Erythroblast (primary cell): ENCODE measurements around the gene ZFP1.

Experiments
- DNase-seq, 2 experiments: peaks; one replicate each; lab custom pipeline; 2025; lab: John Stamatoyannopoulos, UW
- GATA1 ChIP-seq: IDR thresholded peaks from 2 replicates; pipeline ENCODE4 v1.6.1; 2011; ENCODE audit warnings: low read depth, mild to moderate bottlenecking, control low read depth, low read length, moderate library complexity
- POLR2A ChIP-seq: IDR thresholded peaks from 2 replicates; pipeline ENCODE4 v1.6.1; 2011; ENCODE audit warnings: mild to moderate bottlenecking, low read length

Gene ZFP1

DNA sequence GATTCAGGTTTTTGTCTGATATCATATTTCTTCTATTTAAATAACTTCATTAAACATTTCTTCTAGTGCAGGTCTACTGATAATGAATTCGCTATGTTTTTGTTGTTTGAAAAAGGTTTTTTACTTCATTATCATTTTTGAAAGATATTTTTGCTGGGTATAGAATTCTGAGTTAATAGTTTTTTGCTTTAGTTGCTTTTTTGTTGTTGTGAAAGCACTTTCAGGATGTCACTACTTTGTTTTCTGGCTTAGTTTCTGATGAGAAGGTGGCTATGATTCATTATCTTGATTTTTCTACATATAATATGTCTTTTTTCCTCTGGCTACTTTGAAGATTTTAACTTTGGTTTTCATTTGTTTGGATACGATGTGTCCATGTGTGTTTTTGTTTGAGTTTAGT, 3.5 kb downstream of the ZFP1 start:
- TF ChIP-seq GATA1, result no peak
- TF ChIP-seq POLR2A, result no peak
- no peak for DNase-seq

DNA sequence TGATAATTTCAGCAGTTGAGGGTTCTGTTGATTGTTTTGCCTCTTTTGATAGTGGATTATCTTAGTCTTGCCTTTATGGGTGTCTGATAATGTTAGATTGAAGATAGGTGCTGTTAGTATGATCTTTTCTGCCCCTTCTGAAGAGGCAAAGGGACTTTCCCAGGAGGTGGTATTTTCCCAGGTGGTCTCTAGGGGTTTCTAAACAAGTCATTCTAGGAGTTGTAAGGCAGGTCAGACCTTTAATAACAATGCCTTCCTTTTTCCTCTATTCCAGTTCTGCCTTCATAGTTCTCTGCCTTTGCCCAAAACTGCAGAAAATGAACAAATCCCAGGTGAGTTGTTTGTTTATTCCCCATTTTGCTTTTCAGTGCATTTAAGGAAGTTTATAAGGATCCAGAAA, 4.3 kb downstream of the ZFP1 start:
- TF ChIP-seq GATA1 (no peak), POLR2A (no peak)

DNA sequence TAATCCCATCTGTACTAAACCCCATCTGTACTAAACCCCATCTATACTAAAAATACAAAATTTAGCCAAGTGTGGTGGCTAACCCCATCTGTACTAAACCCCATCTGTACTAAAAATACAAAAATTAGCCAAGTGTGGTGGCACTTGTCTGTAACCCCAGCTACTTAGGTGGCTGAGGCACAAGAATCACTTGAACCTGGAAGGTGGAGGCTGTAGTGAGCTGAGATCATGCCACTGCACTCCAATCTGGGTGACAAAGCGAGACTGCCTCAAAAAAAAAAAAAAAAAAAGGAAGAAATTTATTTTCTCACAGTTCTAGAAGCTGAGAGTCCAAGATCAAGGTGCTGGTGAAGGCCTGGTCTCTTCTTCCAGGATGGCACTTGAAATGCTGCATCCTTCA, 12.1 kb downstream of the ZFP1 start:
- no peak for DNase-seq
- TF ChIP-seq POLR2A (no peak), GATA1 (no peak)

More for the DNA sequence above, 4.3 kb downstream of the ZFP1 start:
- DNase-seq, result no peak

DNA sequence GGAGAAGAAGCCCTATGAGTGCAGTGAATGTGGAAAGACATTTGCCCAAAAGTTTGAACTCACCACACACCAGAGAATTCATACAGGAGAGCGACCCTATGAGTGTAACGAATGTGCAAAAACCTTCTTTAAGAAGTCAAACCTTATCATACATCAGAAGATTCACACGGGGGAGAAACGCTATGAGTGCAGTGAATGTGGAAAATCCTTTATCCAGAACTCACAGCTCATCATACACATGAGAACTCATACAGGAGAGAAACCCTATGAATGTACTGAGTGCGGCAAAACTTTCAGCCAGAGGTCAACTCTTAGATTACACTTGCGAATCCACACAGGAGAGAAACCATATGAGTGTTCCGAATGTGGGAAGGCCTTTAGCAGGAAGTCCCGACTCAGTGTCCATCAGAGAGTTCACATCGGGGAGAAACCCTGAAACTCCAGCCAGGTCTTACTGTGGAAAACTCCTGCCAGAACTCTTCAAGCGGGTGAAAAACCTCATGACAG, 21.6 kb downstream of the ZFP1 start:
- no peak for DNase-seq

DNA sequence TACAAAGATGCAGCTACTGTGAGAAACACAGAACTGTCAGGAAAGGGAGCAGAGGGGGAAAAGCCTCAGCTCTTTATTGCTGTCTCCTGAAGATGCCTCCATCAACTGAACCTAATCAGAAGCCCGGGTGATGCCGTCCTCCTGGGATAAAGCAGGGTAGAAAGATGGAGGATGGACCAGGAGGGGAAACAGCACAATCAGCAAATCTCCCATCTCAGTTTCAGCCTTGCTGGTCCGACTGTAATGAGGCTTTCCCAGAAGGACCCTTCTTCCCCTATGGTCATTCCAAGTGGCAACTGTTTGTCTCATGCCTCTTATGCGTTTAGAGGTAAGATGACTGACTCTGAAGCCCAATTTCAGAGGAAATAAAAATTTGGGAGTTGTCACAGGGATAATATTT, 24.3 kb downstream of the ZFP1 start:
- DNase-seq, result no peak
- TF ChIP-seq GATA1 (no peak), POLR2A (no peak)

More for the DNA sequence above, 21.6 kb downstream of the ZFP1 start:
- TF ChIP-seq GATA1 (no peak), POLR2A (no peak)

DNA sequence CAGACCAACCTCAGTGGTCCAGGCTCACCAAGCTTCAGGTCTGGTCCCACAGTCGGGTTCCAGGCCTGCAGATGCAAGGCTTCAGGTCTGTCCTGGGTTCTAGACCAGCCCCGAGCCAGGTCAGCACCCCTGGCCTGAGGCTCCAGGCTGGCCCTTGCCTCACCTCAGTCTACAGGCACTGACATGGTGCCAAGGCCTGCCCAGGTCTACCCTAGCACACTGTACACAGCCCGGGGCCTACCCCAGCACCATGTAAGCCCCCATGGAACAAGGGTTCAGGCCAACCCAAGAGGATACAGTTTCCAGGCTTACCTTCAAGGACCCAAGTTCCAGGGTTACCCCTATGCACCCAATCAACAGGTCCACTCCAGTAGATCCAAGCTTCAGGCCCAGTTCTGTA, 26.8 kb downstream of the ZFP1 start:
- DNase-seq, result no peak
- TF ChIP-seq GATA1 (no peak), POLR2A (no peak)

DNA sequence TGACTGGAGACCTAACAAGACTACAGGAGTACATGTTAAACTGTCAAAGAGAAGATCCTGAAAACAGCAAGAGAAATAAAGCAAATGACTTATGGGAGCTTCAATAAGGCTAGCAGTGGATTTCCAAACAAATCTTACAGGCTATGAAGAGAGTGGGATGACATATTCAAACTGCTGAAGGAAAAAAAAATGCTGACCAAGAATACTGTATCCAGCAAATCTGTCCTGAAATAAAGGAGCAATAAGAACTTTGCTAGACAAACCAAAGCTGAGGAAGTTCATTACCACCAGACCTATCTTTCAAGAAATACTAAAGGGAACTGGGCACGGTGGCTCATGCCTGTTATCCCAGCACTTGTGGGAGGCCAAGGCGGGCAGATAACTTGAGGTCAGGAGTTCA, 28.6 kb downstream of the ZFP1 start:
- no peak for TF ChIP-seq GATA1
- no peak for TF ChIP-seq POLR2A

DNA sequence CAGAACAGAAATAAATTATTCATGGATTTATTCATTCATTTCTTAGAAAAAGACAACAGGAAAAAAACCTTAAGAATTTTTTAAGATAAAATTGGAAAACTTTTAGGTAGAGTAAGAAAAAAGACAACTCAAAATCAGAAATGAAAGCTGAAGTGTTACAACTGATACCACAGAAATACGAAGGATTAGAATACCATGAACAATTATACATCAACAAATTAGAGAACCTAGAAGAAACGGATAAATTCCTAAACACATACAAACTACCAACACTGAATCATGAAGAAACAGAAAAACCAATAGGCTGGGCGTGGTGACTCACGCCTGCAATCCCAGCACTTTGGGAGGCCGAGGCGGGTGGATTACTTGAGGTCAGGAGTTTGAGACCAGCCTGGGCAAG, 30.9 kb downstream of the ZFP1 start:
- TF ChIP-seq POLR2A (no peak), GATA1 (no peak)
- DNase-seq, result no peak

More for the DNA sequence above, 28.6 kb downstream of the ZFP1 start:
- DNase-seq, result no peak

DNA sequence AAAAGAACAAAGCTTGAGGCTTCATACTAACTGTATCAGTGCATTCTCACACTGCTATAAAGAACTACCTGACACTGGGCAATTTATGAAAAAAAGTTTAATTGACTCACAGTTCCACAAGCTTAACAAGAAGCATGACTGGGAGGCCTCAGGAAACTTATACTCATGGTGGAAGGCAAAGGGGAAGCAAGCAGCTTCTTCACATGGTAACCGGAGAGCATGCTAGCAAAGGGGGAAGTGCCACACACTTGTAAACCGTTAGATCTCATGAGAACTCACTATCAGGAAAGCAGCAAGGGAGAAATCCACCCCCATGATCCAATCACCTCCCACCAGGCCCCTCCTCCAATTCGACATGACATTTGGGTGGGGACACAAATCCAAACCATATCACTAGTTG, 33.3 kb downstream of the ZFP1 start:
- no peak for DNase-seq

DNA sequence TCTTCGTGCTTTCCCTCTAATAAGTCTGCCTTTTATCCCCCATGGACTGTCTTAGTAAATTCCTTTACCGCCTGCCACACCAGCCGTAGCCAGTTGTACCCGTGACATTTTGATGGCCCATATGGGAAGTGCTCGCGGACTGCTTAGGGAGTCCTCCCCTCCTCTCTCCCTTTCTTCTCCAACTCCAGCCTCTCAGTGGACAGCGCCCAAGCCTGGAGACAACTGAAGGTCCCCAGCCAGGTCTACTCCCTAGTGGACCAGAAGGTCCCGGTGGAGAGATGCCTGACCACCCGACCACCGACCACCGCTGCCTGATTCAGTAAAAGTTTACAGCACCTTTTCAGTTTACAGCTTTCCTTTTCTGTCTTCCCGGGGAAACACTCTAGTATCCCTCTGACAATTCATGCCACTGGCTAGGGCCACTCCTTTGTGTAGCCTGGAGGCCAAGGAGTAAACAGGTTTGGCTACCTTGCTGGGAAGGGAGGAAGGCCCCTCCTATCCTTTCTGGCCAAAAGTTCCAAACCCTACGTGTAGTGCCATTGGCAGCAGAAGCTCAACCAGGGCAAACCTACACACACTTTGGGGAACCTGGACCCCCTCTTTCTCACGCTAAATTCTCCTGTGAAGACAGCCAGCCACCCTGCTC, 40.6 kb downstream of the ZFP1 start:
- no peak for DNase-seq
- TF ChIP-seq POLR2A, result no peak
- TF ChIP-seq GATA1, result no peak

More for the DNA sequence above, 33.3 kb downstream of the ZFP1 start:
- TF ChIP-seq POLR2A (no peak), GATA1 (no peak)

DNA sequence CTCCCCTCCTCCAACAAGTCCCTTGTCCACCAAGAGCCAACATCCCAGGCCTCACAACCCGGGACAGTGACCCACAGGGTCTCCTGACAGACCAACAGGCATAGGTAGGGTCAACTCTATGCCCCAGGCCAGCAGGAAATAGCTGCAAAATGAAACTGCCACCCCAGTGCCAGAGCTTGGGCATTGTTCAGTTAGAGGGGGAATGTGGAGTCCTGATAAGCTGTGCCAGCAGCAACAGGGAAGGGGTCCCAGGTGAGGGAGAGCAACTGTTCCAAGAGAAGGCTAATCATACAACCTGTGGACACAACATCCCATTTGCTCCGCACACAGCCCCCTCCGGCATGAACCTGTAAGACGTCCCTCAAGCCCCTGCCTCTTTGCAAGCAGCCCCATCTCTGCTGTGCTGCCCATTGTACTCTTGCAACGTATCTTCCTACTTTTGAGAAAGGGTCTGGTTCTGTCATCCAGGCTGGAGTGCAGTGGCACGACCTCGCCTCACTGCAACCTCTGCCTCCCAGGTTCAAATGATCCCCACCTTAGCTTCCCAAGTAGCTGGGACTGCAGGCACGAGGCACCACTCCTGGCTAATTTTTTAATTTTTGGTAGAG, 41.4 kb downstream of the ZFP1 start:
- no peak for TF ChIP-seq GATA1
- TF ChIP-seq POLR2A, result no peak
- no peak for DNase-seq

DNA sequence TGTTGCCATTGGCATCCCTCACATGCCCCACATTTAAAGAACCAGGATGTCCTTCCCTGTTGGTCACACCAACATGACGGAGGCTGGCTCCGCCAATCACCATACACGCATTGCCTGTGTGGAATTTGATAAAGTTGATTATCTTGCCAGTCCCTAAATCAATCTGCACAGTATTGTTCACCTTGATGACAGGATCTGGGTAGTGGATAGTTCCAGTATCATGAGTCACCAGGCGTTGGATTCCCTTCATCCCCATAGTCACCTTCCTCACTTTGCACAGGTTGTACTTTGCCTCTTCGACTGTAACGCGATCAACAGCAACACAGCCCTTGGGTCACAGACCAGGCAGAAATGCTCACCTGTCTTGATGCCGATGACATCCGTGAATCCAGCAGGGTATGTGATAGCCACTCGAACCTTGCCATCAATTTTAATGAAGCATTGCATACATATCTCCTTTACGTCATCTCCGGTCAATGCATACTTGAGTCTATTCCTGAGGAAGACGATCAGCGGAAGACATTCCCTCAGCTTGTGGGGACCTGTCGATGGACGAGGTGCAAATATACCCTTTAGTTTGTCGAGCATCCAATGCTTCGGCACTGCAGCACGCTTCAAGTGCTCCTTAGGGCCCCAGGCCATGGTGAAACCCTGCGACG, 44.4 kb downstream of the ZFP1 start:
- DNase-seq, result no peak
- no peak for TF ChIP-seq GATA1

DNA sequence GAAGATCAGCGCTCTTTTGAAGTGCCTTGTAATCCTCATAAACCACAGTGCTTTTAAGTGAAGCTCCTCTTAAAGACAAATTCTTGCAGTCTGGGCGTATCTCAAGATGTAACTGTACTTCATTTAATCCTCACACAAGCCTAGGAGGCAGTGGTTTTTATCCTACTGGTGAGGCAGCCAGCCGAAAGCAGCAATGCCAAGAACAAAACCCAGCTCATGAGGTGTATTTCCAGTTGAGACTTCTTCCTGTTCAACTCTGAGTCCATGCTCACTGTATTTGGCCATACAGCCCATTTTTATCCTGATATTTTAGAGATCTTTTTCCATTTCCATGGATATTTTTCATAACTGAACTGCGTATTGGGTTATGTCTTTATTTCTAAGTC, 44.9 kb downstream of the ZFP1 start:
- DNase-seq, result no peak
- no peak for TF ChIP-seq POLR2A
- no peak for TF ChIP-seq GATA1

DNA sequence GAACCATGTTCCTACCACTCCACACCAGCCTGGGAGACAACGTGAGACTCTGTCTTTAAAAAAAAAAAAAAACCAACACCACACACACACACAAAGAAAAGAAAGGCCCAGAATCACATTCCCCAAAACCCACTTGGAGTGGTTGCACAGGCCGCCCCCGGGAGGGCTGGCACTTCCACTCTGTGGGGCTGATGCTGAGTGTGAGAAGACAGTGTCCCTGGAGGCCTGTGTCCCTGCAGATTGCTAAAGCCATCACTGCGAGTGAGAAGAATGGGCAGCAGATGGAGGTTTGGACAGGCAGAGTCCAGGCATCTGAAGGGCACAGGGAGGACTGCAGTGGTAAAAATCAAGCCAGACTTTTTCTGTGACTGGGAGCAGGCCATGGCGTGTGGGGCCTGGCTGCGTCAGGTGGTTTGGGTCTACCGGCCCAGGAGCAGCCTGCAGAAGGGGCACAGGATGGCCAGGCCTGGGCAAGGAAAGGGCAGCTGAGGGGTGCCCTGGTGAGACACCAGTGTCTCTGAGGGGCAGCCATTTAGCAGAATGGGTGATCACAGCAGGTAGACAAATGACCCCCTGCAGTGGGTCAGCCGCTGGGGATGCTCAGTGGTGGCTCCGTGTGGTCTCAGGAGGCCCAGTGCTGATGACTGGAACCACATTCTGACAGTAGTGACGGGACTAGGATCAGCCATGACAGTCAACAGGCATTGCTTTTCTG, 45.6 kb downstream of the ZFP1 start:
- no peak for TF ChIP-seq POLR2A
- no peak for TF ChIP-seq GATA1
- no peak for DNase-seq
